Measurements from ENCODE around the gene NAA80. TPM values are rescaled to one million over a fixed set of nuclear protein-coding genes. Genes with fewer than 3 reads are reported as not detected.
A peak's percentile ranks its signal among the peaks of the same experiment; 100 is the strongest.
"Not testable (repeated sequence)": the region's sequence is repeated elsewhere in the genome, so short reads cannot be mapped to it uniquely, and the experiment has no call there.

Gene NAA80
- total RNA-seq, 2 experiments from 2014 or later = 17.6 to 18.7 TPM

DNA sequence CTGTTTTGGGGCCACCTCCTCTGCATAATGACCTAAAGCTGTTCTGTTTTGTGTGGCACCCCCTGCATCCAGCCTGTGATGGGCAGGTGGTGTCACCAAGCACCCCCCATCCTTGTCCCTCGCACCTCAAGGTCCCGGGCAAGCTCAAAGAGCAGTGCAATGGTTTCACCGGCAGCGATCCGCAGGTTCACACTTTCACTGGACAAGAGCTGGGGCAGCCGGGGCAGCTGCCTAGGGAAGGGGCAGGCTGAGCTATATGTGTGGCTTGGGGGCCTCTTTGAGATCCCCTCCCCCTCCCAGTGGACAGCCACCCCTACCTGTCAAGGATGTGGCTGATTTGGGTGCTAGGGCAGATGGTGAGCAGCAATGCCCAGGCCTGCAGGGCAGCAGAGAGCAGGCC, 10.1 kb downstream of the NAA80 start:
- H3K36me3 Mint-ChIP-seq (ENCODE audit: low read depth) = peaks cover 41% of the 10 kb centered on the region
- POLR2A ChIA-PET = no interaction called here
- DNase-seq (no peak), ATAC-seq (no peak)
- intact Hi-C loops (cut with DNase I, micrococcal nuclease) = no loop called here
- H3K27ac Mint-ChIP-seq = no peak overlapping the region
- H3K27me3 Mint-ChIP-seq = no peaks in the 10 kb centered on the region
- CTCF ChIA-PET = interaction anchor here (0.8 kb wide), 1 partner anchor 43 kb away, joined by 3 read pairs; no protein-coding TSS in a partner anchor
- peak overlapping the region; percentile 30 for H3K4me3 Mint-ChIP-seq
- peaks cover 16% of the 10 kb centered on the region for H3K4me1 Mint-ChIP-seq
- H3K9me3 Mint-ChIP-seq (ENCODE audit: low read depth) = no peaks in the 10 kb centered on the region

DNA sequence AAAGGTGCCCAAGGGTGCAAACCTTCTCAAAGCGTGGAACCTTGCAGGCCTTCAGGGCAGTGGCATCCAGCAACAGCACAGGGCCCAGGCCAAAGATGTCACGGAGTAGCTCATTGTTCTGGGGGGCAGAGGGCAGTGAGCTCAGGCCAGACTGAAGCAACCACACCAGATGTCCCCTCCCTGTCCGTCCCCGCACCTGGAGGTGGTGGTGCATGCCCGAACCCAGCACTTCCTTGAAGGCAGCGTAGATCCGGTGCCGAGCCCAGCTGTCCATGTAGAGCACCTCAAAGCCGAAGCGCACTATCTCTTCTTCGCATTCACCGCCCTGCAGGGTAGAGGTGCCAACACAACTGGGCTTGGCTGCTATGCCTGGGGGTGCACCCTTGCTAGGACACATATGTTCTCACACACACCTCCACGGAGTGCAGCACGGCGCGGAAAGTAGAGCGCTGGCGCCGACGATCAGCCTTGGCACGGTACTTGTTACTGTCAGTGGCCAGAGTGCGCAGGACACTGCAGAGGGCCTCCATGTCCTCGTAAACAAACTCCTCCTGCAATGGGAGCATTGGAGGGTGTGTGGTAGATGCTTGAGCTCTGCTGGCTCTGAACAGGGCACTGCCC, 10.7 kb downstream of the NAA80 start:
- Mint-ChIP-seq H3K4me1 (peaks cover 16% of the 10 kb centered on the region), H3K27ac (no peak overlapping the region), H3K36me3 (ENCODE audit: low read depth) (peaks cover 41% of the 10 kb centered on the region), H3K4me3 (no peak overlapping the region), H3K9me3 (ENCODE audit: low read depth) (no peaks in the 10 kb centered on the region), H3K27me3 (no peaks in the 10 kb centered on the region)
- intact Hi-C loops (cut with DNase I, micrococcal nuclease) = no loop called here
- CTCF ChIA-PET = interaction anchor here (0.6 to 0.8 kb wide), 3 partner anchors 42 to 96 kb away, joined by 3 read pairs; no protein-coding TSS in a partner anchor
- DNase-seq (no peak), ATAC-seq (no peak)
- POLR2A ChIA-PET = no interaction called here

DNA sequence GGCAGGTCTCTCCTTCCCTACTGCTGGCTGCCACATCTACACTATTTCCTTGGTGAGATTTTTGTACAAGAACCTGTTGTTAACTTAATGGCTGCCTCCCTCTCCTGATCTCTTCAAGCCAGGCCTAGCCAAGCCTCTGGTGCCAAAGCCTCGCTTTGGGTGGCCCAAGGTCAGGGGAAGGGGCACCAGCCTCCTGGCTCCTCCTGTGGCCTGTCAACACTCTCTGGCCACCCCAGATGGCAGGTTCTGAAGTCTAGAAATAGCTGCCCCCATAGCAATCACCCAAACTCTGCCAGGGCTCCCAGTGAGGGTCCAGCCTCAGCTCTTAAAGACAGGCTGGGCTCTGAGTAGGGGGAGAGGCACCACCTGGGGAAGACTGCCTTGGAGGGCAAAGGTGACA, 11.9 kb downstream of the NAA80 start:
- H3K9me3 Mint-ChIP-seq (ENCODE audit: low read depth) = no peaks in the 10 kb centered on the region
- no peaks in the 10 kb centered on the region for H3K27me3 Mint-ChIP-seq
- no peak for ATAC-seq
- ChIA-PET POLR2A (no interaction called here), CTCF (no interaction called here)
- H3K4me3 Mint-ChIP-seq = no peak overlapping the region
- no peak overlapping the region for H3K27ac Mint-ChIP-seq
- intact Hi-C loops (cut with DNase I, micrococcal nuclease) = no loop called here
- DNase-seq = no peak
- H3K4me1 Mint-ChIP-seq = peaks cover 9% of the 10 kb centered on the region
- H3K36me3 Mint-ChIP-seq (ENCODE audit: low read depth) = peaks cover 38% of the 10 kb centered on the region

- ATAC-seq = no peak
These were observed 12.6 kb downstream of the NAA80 start for GRCh38 chr3:50286322-50287227.

DNA sequence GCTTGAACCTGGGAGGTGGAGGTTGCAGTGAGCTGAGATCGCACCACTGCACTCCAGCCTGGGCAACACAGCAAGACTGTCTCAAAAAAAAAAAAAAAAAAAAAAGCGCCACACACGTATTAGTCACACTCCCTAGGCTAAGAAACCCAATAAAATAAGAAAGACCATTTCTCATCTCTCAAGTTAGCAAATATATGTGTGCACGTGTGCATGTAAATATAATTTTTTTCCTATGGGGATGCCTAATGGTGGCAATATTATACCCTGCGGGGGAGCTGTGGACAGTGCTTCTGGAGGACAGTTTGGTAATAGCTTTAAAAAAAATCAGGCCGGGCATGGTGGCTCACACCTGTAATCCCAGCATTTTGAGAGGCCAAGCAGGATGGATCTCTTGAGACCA, 15.1 kb downstream of the NAA80 start:
- H3K4me3 Mint-ChIP-seq; ATAC-seq; POLR2A ChIA-PET; H3K27me3 Mint-ChIP-seq; H3K4me1 Mint-ChIP-seq; DNase-seq; H3K27ac Mint-ChIP-seq; H3K9me3 Mint-ChIP-seq (ENCODE audit: low read depth); intact Hi-C loops (cut with DNase I, micrococcal nuclease): not testable (repeated sequence)
- H3K36me3 Mint-ChIP-seq (ENCODE audit: low read depth) = peaks cover 19% of the 10 kb centered on the region
- CTCF ChIA-PET = interaction anchor here (1.4 kb wide), 1 partner anchor 9 kb away, joined by 5 read pairs; no protein-coding TSS in a partner anchor

More at GRCh38 chr3:50286322-50287227, 12.6 kb downstream of the NAA80 start:
- H3K9me3 Mint-ChIP-seq (ENCODE audit: low read depth) = no peaks in the 10 kb centered on the region
- H3K27ac Mint-ChIP-seq = no peak overlapping the region
- POLR2A ChIA-PET = no interaction called here
- peaks cover 9% of the 10 kb centered on the region for H3K4me1 Mint-ChIP-seq
- no peak overlapping the region for H3K4me3 Mint-ChIP-seq
- H3K36me3 Mint-ChIP-seq (ENCODE audit: low read depth) = peaks cover 38% of the 10 kb centered on the region
- no peak for DNase-seq
- CTCF ChIA-PET = no interaction called here
- intact Hi-C loops (cut with DNase I, micrococcal nuclease) = no loop called here
- H3K27me3 Mint-ChIP-seq = no peaks in the 10 kb centered on the region

- DNase-seq (no peak), ATAC-seq (no peak)
- H3K4me3 Mint-ChIP-seq = no peak overlapping the region
- POLR2A ChIA-PET = interaction anchor here (0.6 to 0.7 kb wide), 3 partner anchors 12 to 22 kb away, joined by 3 to 5 read pairs (median 3); no protein-coding TSS in a partner anchor
- H3K9me3 Mint-ChIP-seq (ENCODE audit: low read depth) = no peaks in the 10 kb centered on the region
- peaks cover 10% of the 10 kb centered on the region for H3K4me1 Mint-ChIP-seq
- no peak overlapping the region for H3K27ac Mint-ChIP-seq
- CTCF ChIA-PET = interaction anchor here (0.6 to 0.9 kb wide), 3 partner anchors 61 to 356 kb away, joined by 3 to 4 read pairs (median 3); partner anchors contain the start of gene RASSF1
- intact Hi-C loops (cut with DNase I, micrococcal nuclease) = loop anchor here in 1 of 2 experiments (10.0 kb wide), 1 partner anchor 45 kb away; the partner anchor contains the start of genes HYAL2 and TUSC2
- H3K36me3 Mint-ChIP-seq (ENCODE audit: low read depth) = no peaks in the 10 kb centered on the region
- H3K27me3 Mint-ChIP-seq = peaks cover 25% of the 10 kb centered on the region
These were observed 19.8 kb downstream of the NAA80 start for GRCh38 chr3:50279255-50280016.

DNA sequence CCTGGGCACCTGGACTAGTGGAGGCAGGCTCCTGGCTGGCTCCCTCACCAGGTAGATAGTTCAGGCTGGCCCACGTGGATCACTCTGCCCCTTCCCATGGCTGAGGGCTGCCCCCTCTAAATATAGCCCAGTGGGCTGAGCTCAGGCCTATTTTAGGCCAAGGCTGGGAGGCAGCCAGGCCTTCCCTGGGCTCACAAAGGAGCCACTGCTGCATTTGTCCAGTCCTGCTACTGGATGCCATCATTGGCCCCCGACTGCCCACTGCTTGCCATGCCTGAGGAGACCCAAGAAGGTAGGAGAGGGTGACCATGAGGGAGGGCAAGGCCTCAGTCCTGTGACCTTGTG, 20.4 kb downstream of the NAA80 start, which contains the start of gene LSMEM2:
Gene LSMEM2 (plus strand): TSS at position 208 of the 345 bp plus-strand sequence. CDS start 27 bp downstream, at position 235.
- DNase-seq = no peak
- Mint-ChIP-seq H3K36me3 (ENCODE audit: low read depth) (no peaks in the 10 kb centered on the region), H3K4me3 (no peak within 1 kb of the TSS), H3K27ac (no peak within 1 kb of the TSS), H3K4me1 (peaks cover 16% of the 10 kb centered on the region), H3K27me3 (peaks cover 29% of the 10 kb centered on the region), H3K9me3 (ENCODE audit: low read depth) (no peaks in the 10 kb centered on the region)
- POLR2A ChIA-PET = no interaction called here
- ATAC-seq = no peak
- CTCF ChIA-PET = interaction anchor here (0.9 kb wide), 1 partner anchor 62 kb away, joined by 4 read pairs; the partner anchor contains the start of gene RASSF1
- intact Hi-C loops (cut with DNase I, micrococcal nuclease) = loop anchor here in 1 of 2 experiments (10.0 kb wide), 1 partner anchor 46 kb away; the partner anchor contains the start of genes HYAL2 and TUSC2

DNA sequence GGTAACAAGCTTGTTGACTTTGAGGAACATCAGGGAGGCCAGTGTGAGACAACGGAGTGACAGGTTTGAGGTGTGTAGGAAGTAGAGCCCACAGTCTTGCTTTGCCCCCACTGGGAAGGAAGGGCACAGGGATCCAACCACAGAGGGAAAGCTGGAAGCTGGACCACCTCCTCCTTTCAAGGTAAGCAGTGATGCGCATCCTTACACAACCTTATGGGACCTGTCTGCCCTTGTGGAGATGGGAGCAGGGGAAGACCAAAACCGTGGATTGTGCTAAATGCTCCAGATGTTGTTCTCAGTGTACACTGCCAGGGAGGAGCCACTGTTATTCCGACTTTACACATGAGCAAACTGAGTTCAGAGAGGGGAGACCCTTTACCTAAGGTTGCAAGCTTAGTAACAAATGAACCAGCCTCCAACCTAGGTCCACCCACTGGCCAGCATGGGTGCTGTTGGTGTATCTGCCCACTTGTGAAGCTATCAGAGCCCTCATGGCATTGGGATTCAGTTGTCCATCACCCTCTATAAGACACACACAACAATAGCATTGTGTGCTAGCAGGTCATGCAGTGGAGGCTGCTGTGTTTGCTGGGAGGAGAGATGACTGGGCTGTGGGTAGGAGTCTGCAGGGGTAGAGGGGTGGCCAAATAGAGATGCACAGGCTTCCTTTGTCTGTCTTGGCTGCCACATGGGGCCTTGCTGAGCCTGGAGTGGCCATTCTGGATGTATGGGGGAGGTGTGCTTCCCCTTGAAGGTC, 20.9 kb downstream of the NAA80 start:
- POLR2A ChIA-PET = interaction anchor here (0.6 kb wide), 1 partner anchor 156 kb away, joined by 3 read pairs; no protein-coding TSS in a partner anchor
- no peak for DNase-seq
- CTCF ChIA-PET = interaction anchor here (0.5 to 1.0 kb wide), 4 partner anchors 46 to 63 kb away, joined by 3 to 4 read pairs (median 3); partner anchors contain the start of gene RASSF1
- H3K27ac Mint-ChIP-seq = no peak overlapping the region
- H3K27me3 Mint-ChIP-seq = peaks cover 31% of the 10 kb centered on the region
- intact Hi-C loops (cut with DNase I, micrococcal nuclease) = loop anchor here in 1 of 2 experiments (10.0 kb wide), 1 partner anchor 46 kb away; the partner anchor contains the start of genes HYAL2 and TUSC2
- no peak for ATAC-seq
- H3K9me3 Mint-ChIP-seq (ENCODE audit: low read depth) = no peaks in the 10 kb centered on the region
- peaks cover 17% of the 10 kb centered on the region for H3K4me1 Mint-ChIP-seq
- H3K36me3 Mint-ChIP-seq (ENCODE audit: low read depth) = no peaks in the 10 kb centered on the region
- no peak overlapping the region for H3K4me3 Mint-ChIP-seq

- Mint-ChIP-seq H3K9me3 (ENCODE audit: low read depth) (no peaks in the 10 kb centered on the region), H3K4me1 (peaks cover 25% of the 10 kb centered on the region), H3K27me3 (peaks cover 35% of the 10 kb centered on the region), H3K27ac (no peak overlapping the region), H3K36me3 (ENCODE audit: low read depth) (no peaks in the 10 kb centered on the region), H3K4me3 (no peak overlapping the region)
- ATAC-seq (no peak), DNase-seq (no peak)
- ChIA-PET POLR2A (interaction anchor here (0.6 kb wide), 2 partner anchors 13 to 323 kb away, joined by 4 to 7 read pairs; no protein-coding TSS in a partner anchor), CTCF (interaction anchor here (0.5 to 1.4 kb wide), 5 partner anchors 41 to 161 kb away, joined by 3 to 4 read pairs (median 3); partner anchors contain the start of gene GNAI2)
- intact Hi-C loops (cut with DNase I, micrococcal nuclease) = loop anchor here in 1 of 2 experiments (10.0 kb wide), 1 partner anchor 48 kb away; the partner anchor contains the start of genes HYAL2 and TUSC2
These were observed 22.5 kb downstream of the NAA80 start for GRCh38 chr3:50276762-50277101.
